Urinary bladder (tissue), 4 donors: ENCODE measurements around the gene SPNS3. TPM values are rescaled to one million over a fixed set of nuclear protein-coding genes. Genes with fewer than 3 reads are reported as not detected.

Experiments used
- DNase-seq: peaks from one replicate; pipeline ENCODE4 v3.0.0-alpha.2; 2015; ENCODE audit errors: extremely low spot score
- H3K27ac ChIP-seq: one replicate; pipeline ENCODE4 v1.5.1; 2013; ENCODE audit warnings: low read depth, mild to moderate bottlenecking, moderate library complexity
- H3K36me3 ChIP-seq: one replicate; pipeline ENCODE4 v1.6.1; 2013; ENCODE audit warnings: mild to moderate bottlenecking, moderate library complexity; ENCODE audit not compliant: insufficient read depth
- H3K4me1 ChIP-seq: one replicate; pipeline ENCODE4 v1.6.1; 2013; ENCODE audit warnings: mild to moderate bottlenecking, moderate library complexity; ENCODE audit not compliant: insufficient read depth
- H3K4me3 ChIP-seq: one replicate; pipeline ENCODE4 v1.5.1; 2013; ENCODE audit warnings: low read depth, low read length
- WGBS: extraction: QIAGEN DNeasy Blood & Tissue Kit; methylation state at CpG from one replicate; pipeline ENCODE4 v1.1.7; 2013; 5-methylcytosine and 5-hydroxymethylcytosine counted together
- polyA plus RNA-seq: library from polyadenylated mRNA; stranded (reverse); fragments of 200-250 nt; gene quantifications from one replicate; pipeline ENCODE4 v1.2.3, GENCODE V29; 2013
- total RNA-seq: library from RNA; depleted of rRNA; stranded (reverse); fragments of >200 nt; gene quantifications from one replicate; pipeline ENCODE4 v1.2.3, GENCODE V29; 2014
- donor health status: healthy with polysubstance abuse.
- donor health status: healthy.

Gene SPNS3
- total and polyA plus RNA-seq, 2 donors: 0.16 to 0.46 TPM

- 71% methylated on average over 23 of the region's 23 CpGs for WGBS
- H3K36me3 ChIP-seq: no peaks in the 10 kb centered on the region
- no peaks in the 10 kb centered on the region for H3K4me1 ChIP-seq
- DNase-seq: no peak
- H3K27ac ChIP-seq: no peak overlapping the region
- H3K4me3 ChIP-seq: no peak overlapping the region
Observed at GRCh38 chr17:4497101-4497824, 63.5 kb downstream of the SPNS3 start.

GRCh38 chr17:4498461-4499397 is 65.0 kb downstream of the SPNS3 start, which contains the start of gene SPNS2:
SPNS2 (plus strand) TSS chr17:4498881; CDS start chr17:4499048, 167 bp downstream.
- no peak within 1 kb of the TSS for H3K27ac ChIP-seq
- 1% methylated on average over 114 of the region's 117 CpGs for WGBS
- no peaks in the 10 kb centered on the region for H3K36me3 ChIP-seq
- H3K4me3 ChIP-seq: peak within 1 kb of the TSS; percentile 65
- no peak for DNase-seq
- no peaks in the 10 kb centered on the region for H3K4me1 ChIP-seq

- Histone ChIP-seq H3K4me1 (no peaks in the 10 kb centered on the region), H3K27ac (no peak overlapping the region), H3K4me3 (peak overlapping the region; percentile 65), H3K36me3 (no peaks in the 10 kb centered on the region)
- no peak for DNase-seq
- 2% methylated on average over 53 of the region's 53 CpGs for WGBS
Observed at GRCh38 chr17:4499431-4500190, 65.9 kb downstream of the SPNS3 start.

DNA sequence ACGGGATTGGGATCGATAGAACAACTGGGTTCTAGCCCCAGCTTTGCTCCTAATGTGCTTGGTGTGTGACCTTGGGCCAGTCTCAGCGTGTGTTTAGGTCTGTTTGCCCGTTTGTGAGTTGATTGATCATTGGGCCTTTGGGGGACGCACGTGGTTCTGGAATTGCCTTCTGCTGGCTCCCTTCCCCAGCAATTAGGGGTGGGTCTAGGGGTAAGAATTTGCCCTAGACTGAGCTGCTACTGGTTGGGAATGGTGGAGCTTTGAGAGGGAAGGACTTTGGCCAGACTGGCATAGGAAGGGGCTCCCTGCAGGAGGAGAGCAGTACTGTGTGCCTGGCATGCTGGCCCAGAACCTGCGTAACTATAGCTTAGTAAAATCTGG is 66.4 kb downstream of the SPNS3 start:
- DNase-seq: no peak
- H3K27ac ChIP-seq: no peak overlapping the region
- no peaks in the 10 kb centered on the region for H3K4me1 ChIP-seq
- H3K36me3 ChIP-seq: no peaks in the 10 kb centered on the region
- peak overlapping the region; percentile 65 for H3K4me3 ChIP-seq
- WGBS: 34% methylated on average over 7 of the region's 7 CpGs

DNA sequence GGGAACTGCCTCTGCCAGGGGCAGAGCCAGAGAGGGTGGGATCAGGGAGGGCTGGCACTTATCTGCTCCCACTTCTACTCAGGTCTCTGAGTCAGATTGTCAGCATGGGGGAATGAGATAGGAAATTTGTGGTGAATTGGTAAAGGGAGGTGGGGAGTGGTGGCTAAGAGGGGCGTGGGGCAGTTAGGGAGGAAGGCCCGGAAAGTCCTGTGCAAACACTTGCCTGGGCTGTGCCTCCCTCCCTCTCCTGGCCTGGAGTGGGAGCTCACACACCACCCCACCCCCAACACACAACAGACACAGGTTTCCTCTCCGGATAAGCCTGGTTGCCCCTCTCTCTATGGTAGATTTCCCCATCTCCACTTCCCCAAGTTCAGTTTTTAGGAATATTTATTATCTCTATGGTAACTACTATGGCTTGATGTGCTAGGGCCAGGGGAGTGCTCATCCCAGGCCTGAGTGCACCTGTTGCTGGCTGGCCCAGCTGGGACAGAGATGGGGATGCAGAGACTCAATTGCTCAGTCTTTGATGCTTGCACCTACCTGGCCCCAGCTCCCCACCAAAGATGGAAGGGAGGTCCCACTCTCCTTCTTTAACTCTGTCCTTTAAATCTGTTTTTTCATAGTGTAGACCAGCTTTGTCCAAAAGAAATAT is 67.7 kb downstream of the SPNS3 start:
- 62% methylated on average over 3 of the region's 3 CpGs for WGBS
- DNase-seq: no peak
- H3K4me3 ChIP-seq: no peak overlapping the region
- H3K36me3 ChIP-seq: no peaks in the 10 kb centered on the region
- no peaks in the 10 kb centered on the region for H3K4me1 ChIP-seq
- no peak overlapping the region for H3K27ac ChIP-seq

- no peak overlapping the region for H3K27ac ChIP-seq
- H3K4me3 ChIP-seq: no peak overlapping the region
- DNase-seq: no peak
- H3K4me1 ChIP-seq: no peaks in the 10 kb centered on the region
- no peaks in the 10 kb centered on the region for H3K36me3 ChIP-seq
- 81% methylated on average over 18 of the region's 18 CpGs for WGBS
Observed at GRCh38 chr17:4502466-4503154, 68.9 kb downstream of the SPNS3 start.

DNA sequence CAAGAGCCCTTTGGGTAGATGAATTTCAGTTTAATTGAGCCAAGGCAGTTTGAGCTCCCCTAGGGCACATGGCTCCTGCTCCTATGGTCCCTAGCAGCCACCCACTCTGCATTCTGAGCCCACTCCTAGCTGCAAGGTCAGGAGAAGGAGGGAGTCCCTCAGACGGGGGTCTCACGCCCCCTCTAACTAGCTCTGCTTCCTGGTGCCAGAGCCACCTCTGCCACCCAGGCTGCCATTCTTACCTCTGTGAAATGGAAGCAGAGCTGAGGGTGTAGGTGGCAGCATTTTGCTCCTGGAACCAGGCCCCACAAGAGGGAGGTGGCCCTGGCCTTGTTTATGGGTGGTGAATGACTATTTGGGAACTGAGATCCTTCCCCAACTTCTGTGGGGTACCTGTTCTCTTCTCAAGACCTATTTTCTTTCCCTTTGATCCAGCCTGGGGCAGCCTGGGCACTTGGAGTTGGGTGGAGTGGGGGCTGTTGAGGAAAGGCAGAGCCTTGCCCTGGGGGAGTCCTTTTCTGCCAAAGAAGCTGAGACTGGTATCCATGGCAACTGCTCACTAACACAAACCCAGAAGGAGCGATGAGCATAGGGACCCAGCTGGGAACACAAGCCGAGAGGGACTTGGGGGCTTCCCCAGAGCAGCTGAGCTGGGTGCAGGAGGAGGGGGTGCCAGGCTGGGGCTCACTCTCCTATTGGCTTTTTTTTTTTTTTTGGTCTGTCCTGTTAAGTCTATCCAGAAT is 69.7 kb downstream of the SPNS3 start:
- Histone ChIP-seq H3K27ac (no peak overlapping the region), H3K4me3 (no peak overlapping the region), H3K36me3 (no peaks in the 10 kb centered on the region), H3K4me1 (no peaks in the 10 kb centered on the region)
- no peak for DNase-seq
- 89% methylated on average over 4 of the region's 4 CpGs for WGBS

DNA sequence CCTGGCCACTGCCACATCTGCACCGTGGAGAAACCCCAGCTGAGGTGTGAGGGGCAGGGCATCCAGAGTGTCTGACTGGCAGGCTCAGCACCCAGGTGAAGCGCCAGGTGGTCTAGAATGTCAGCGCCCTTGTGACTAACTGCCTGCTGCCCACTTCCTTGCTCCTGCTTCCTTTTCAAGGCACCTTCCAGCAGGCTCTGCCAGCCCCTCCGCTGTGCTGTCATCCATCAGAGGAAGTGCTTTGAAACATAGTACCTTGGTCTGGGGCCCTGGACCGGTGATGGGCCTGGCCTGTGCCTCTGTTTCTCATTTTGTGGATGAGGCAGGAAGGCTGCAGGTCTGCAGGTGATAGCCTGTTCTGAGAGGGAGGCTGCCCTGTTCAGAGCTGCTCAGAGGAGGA is 70.4 kb downstream of the SPNS3 start:
- no peak overlapping the region for H3K4me3 ChIP-seq
- H3K4me1 ChIP-seq: no peaks in the 10 kb centered on the region
- no peak overlapping the region for H3K27ac ChIP-seq
- no peak for DNase-seq
- no peaks in the 10 kb centered on the region for H3K36me3 ChIP-seq
- 81% methylated on average over 5 of the region's 5 CpGs for WGBS

DNA sequence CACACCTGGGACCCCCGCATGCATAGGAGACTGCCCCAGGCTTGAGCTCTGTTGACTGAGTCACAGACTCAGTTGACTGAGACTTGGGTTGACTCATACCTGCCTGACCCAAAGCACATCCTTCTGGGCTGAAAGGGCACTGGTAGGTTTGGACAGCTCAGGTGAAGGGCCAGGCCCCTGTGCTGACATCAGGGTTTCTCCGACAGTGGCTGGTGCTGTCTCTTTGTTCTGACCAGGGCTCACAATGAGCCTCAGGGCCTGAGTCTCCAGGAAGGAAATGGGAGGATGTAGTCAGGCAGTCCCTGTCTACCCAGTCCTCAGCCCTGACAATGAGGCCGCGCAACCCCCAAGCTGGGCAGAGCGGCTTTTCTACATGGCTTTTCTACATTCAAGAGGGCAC is 71.4 kb downstream of the SPNS3 start:
- 93% methylated on average over 5 of the region's 5 CpGs for WGBS
- Histone ChIP-seq H3K27ac (no peak overlapping the region), H3K4me1 (no peaks in the 10 kb centered on the region), H3K36me3 (no peaks in the 10 kb centered on the region), H3K4me3 (no peak overlapping the region)
- no peak for DNase-seq

- no peak overlapping the region for H3K4me3 ChIP-seq
- no peak for DNase-seq
- 64% methylated on average over 13 of the region's 13 CpGs for WGBS
- no peaks in the 10 kb centered on the region for H3K36me3 ChIP-seq
- no peaks in the 10 kb centered on the region for H3K4me1 ChIP-seq
- no peak overlapping the region for H3K27ac ChIP-seq
Observed at GRCh38 chr17:4506175-4506813, 72.6 kb downstream of the SPNS3 start.

DNA sequence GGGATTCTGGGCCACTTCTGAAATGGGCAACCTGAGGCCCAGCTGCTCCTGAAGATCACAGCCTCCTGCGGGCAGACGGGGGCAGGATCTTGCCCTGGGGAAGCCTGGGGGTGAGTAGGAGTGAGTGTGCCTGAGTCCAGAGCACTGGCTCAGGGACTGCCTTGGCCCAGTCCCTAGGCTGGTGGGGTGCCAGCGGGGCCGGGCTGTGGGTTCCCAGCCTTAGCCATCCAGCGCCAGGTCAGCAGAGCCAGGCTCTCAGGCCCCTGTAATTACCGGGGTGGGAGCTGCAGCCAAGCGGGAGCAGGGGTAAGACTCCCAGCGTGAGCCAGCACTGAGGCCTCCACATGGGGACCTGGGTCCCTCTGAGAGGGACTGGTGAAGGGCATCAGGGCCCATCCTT is 73.2 kb downstream of the SPNS3 start:
- DNase-seq: no peak
- no peaks in the 10 kb centered on the region for H3K4me1 ChIP-seq
- H3K27ac ChIP-seq: no peak overlapping the region
- no peaks in the 10 kb centered on the region for H3K36me3 ChIP-seq
- no peak overlapping the region for H3K4me3 ChIP-seq
- 74% methylated on average over 8 of the region's 8 CpGs for WGBS
